NCI-H146 treated with DMSO at 0.1 percent for 48 hours (cell line): ENCODE measurements around the gene OOSP1.
"Not testable (repeated sequence)": the region's sequence is repeated elsewhere in the genome, so short reads cannot be mapped to it uniquely, and the experiment has no call there.

Experiments used
- DNase-seq: peaks from one replicate; lab custom pipeline; 2025; ENCODE audit not compliant: unreplicated experiment; lab: John Stamatoyannopoulos, UW

The OOSP1 gene

GRCh38 chr11:59960502-59961381 lies 22.5 kb downstream of the OOSP1 start:
- DNase-seq, result no peak

- DNase-seq, result no peak
Measured at GRCh38 chr11:59962107-59962482, 23.9 kb downstream of the OOSP1 start.

GRCh38 chr11:59963733-59964132 lies 25.5 kb downstream of the OOSP1 start, which contains the start of gene OOSP4A:
OOSP4A (plus strand) TSS chr11:59964033; CDS start chr11:59964033, 0 bp downstream.
- no peak for DNase-seq

- no peak for DNase-seq
Measured at GRCh38 chr11:59965424-59965823, 27.2 kb downstream of the OOSP1 start.

- no peak for DNase-seq
Measured at GRCh38 chr11:59966201-59966600, 28.0 kb downstream of the OOSP1 start.

- DNase-seq, result no peak
Measured at GRCh38 chr11:59967677-59968394, 29.6 kb downstream of the OOSP1 start.

- no peak for DNase-seq
Measured at GRCh38 chr11:59968395-59968783, 30.2 kb downstream of the OOSP1 start.

GRCh38 chr11:59973097-59973496 lies 34.9 kb downstream of the OOSP1 start:
- DNase-seq, result no peak

GRCh38 chr11:59981106-59981770 lies 43.0 kb downstream of the OOSP1 start:
- DNase-seq, result no peak

- not testable (repeated sequence) for DNase-seq
Measured at GRCh38 chr11:59982037-59982436, 43.8 kb downstream of the OOSP1 start.

GRCh38 chr11:59983212-59983611 lies 45.0 kb downstream of the OOSP1 start:
- no peak for DNase-seq

- DNase-seq, result no peak
Measured at GRCh38 chr11:59984368-59984767, 46.1 kb downstream of the OOSP1 start.

- no peak for DNase-seq
Measured at GRCh38 chr11:59990421-59990820, 52.2 kb downstream of the OOSP1 start.

- no peak for DNase-seq
Measured at GRCh38 chr11:59992425-59992824, 54.2 kb downstream of the OOSP1 start.

- no peak for DNase-seq
Measured at GRCh38 chr11:59997800-59998199, 59.6 kb downstream of the OOSP1 start.

GRCh38 chr11:59999691-60000090 lies 61.5 kb downstream of the OOSP1 start:
- no peak for DNase-seq

GRCh38 chr11:60003729-60004128 lies 65.5 kb downstream of the OOSP1 start:
- DNase-seq, result no peak

- no peak for DNase-seq
Measured at GRCh38 chr11:60005360-60005759, 67.1 kb downstream of the OOSP1 start.
